H9 (cell line): ENCODE results near the gene SCYL3. TPM values are rescaled to one million over a fixed set of nuclear protein-coding genes. Genes with fewer than 3 reads are reported as not detected.

Experiments
- DNase-seq: peaks from one replicate; pipeline ENCODE4 v3.0.0-alpha.2; 2017
- H2AFZ ChIP-seq: one replicate; pipeline ENCODE4 v1.6.1; 2013; ENCODE audit warnings: mild to moderate bottlenecking, low read length, control low read depth, moderate library complexity
- H2AK5ac ChIP-seq: 2 replicates; pipeline ENCODE4 v1.6.1; 2013; ENCODE audit warnings: low read length, control low read depth, mixed read lengths; ENCODE audit not compliant: insufficient read length
- H2BK120ac ChIP-seq: one replicate; pipeline ENCODE4 v1.6.1; 2013; ENCODE audit warnings: low read depth, mild to moderate bottlenecking, low read length, control low read depth, inconsistent platforms; ENCODE audit not compliant: poor library complexity, severe bottlenecking
- H2BK12ac ChIP-seq: 2 replicates; pipeline ENCODE4 v1.6.1; 2013; ENCODE audit warnings: low read length, control low read depth, mixed read lengths, low read depth; ENCODE audit not compliant: insufficient read length
- H2BK15ac ChIP-seq: 2 replicates; pipeline ENCODE4 v1.6.1; 2013; ENCODE audit warnings: low read depth, low read length, control low read depth
- H2BK20ac ChIP-seq: one replicate; pipeline ENCODE4 v1.6.1; 2013; ENCODE audit warnings: low read depth, mild to moderate bottlenecking, low read length, control low read depth, inconsistent platforms; ENCODE audit not compliant: poor library complexity, severe bottlenecking
- H2BK5ac ChIP-seq: 2 replicates; pipeline ENCODE4 v1.6.1; 2013; ENCODE audit warnings: low read length, control low read depth, mixed read lengths; ENCODE audit not compliant: insufficient read length
- H3K14ac ChIP-seq: 2 replicates; pipeline ENCODE4 v1.6.1; 2013; ENCODE audit warnings: low read length, control low read depth; ENCODE audit not compliant: insufficient read depth
- H3K18ac ChIP-seq: 2 replicates; pipeline ENCODE4 v1.6.1; 2013; ENCODE audit warnings: low read depth, mild to moderate bottlenecking, mixed read lengths, low read length, control low read depth; ENCODE audit not compliant: insufficient read length
- H3K23ac ChIP-seq: 2 replicates; pipeline ENCODE4 v1.6.1; 2013; ENCODE audit warnings: low read length, control low read depth, mixed read lengths, low read depth; ENCODE audit not compliant: insufficient read length
- H3K23me2 ChIP-seq: 2 replicates; pipeline ENCODE4 v1.6.1; 2013; ENCODE audit warnings: low read depth, mild to moderate bottlenecking, mixed read lengths, low read length, control low read depth; ENCODE audit not compliant: insufficient read length, poor library complexity, severe bottlenecking
- H3K27ac ChIP-seq: 2 replicates; pipeline ENCODE4 v1.5.1; 2013; ENCODE audit warnings: low read length, control low read depth, mixed read lengths, low read depth; ENCODE audit not compliant: insufficient read length
- H3K27me3 ChIP-seq: 2 replicates; pipeline ENCODE4 v1.6.1; 2013; ENCODE audit warnings: low read length, control low read depth, inconsistent platforms; ENCODE audit not compliant: insufficient read depth
- H3K4ac ChIP-seq: 2 replicates; pipeline ENCODE4 v1.6.1; 2013; ENCODE audit warnings: low read depth, mild to moderate bottlenecking, control low read depth, inconsistent platforms, low read length, moderate library complexity
- H3K4me1 ChIP-seq: 2 replicates; pipeline ENCODE4 v1.6.1; 2013; ENCODE audit warnings: low read length, control low read depth, inconsistent platforms; ENCODE audit not compliant: insufficient read depth
- H3K4me2 ChIP-seq: 2 replicates; pipeline ENCODE4 v1.6.1; 2013; ENCODE audit warnings: low read length, control low read depth, mixed read lengths; ENCODE audit not compliant: insufficient read length, insufficient read depth
- H3K56ac ChIP-seq: 2 replicates; pipeline ENCODE4 v1.6.1; 2013; ENCODE audit warnings: low read depth, mild to moderate bottlenecking, mixed read lengths, low read length, control low read depth; ENCODE audit not compliant: insufficient read length
- H3K79me1 ChIP-seq: 2 replicates; pipeline ENCODE4 v1.6.1; 2013; ENCODE audit warnings: low read depth, mild to moderate bottlenecking, moderate library complexity, low read length, control low read depth, inconsistent platforms; ENCODE audit not compliant: insufficient read depth, poor library complexity, severe bottlenecking
- H3K79me2 ChIP-seq: 2 replicates; pipeline ENCODE4 v1.6.1; 2013; ENCODE audit warnings: low read length, control low read depth, inconsistent platforms; ENCODE audit not compliant: insufficient read depth
- H3K9ac ChIP-seq: 2 replicates; pipeline ENCODE4 v1.6.1; 2013; ENCODE audit warnings: low read length, control low read depth, mixed read lengths; ENCODE audit not compliant: insufficient read length; ENCODE audit errors: extremely low read depth
- H3K9me3 ChIP-seq: one replicate; pipeline ENCODE4 v1.6.1; 2013; ENCODE audit warnings: low read depth, low read length, inconsistent platforms; ENCODE audit not compliant: control insufficient read depth
- H3T11ph ChIP-seq: one replicate; pipeline ENCODE4 v1.6.1; 2013; ENCODE audit warnings: mild to moderate bottlenecking, low read length, control low read depth, inconsistent platforms
- H4K20me1 ChIP-seq: one replicate; pipeline ENCODE4 v1.6.1; 2013; ENCODE audit not compliant: control insufficient read depth, insufficient read length, insufficient read depth
- H4K5ac ChIP-seq: 2 replicates; pipeline ENCODE4 v1.6.1; 2013; ENCODE audit warnings: low read depth, mild to moderate bottlenecking, mixed read lengths, low read length, control low read depth; ENCODE audit not compliant: insufficient read length
- H4K8ac ChIP-seq: replicated peaks from 2 replicates; pipeline ENCODE4 v1.6.1; 2013; ENCODE audit warnings: low read length, control low read depth, mixed read lengths, low read depth; ENCODE audit not compliant: insufficient read length
- H4K91ac ChIP-seq: 2 replicates; pipeline ENCODE4 v1.6.1; 2013; ENCODE audit warnings: low read depth, mild to moderate bottlenecking, moderate library complexity, mixed read lengths, low read length, control low read depth; ENCODE audit not compliant: insufficient read length
- H3K27ac Mint-ChIP-seq, 3 experiments: 2 replicates in 2 of 3; 3 replicates in 1 of 3; pipeline ENCODE4 v1.8.0; 2020 to 2021; ENCODE audit warnings: mixed read lengths in 3 of 3, mild to moderate bottlenecking in 1 of 3, moderate library complexity in 1 of 3
- H3K27me3 Mint-ChIP-seq: 2 replicates; pipeline ENCODE4 v1.8.0; 2021; ENCODE audit warnings: low read depth, mild to moderate bottlenecking, moderate library complexity, mixed read lengths
- H3K36me3 Mint-ChIP-seq, 3 experiments: 2 replicates in 2 of 3; 3 replicates in 1 of 3; pipeline ENCODE4 v1.8.0; 2020 to 2021; ENCODE audit warnings: low read depth in 3 of 3, mixed read lengths in 3 of 3; ENCODE audit not compliant: insufficient read depth in 1 of 3
- H3K4me1 Mint-ChIP-seq, 2 experiments: 2 replicates each; pipeline ENCODE4 v1.8.0; 2020; ENCODE audit warnings: mixed read lengths in 2 of 2
- H3K4me3 Mint-ChIP-seq, 2 experiments: 2 replicates in 1 of 2; 3 replicates in 1 of 2; pipeline ENCODE4 v1.8.0; 2020 to 2021; ENCODE audit warnings: mild to moderate bottlenecking in 2 of 2, mixed read lengths in 2 of 2, moderate library complexity in 1 of 2
- H3K9me3 Mint-ChIP-seq, 2 experiments: 2 replicates in 1 of 2; 3 replicates in 1 of 2; pipeline ENCODE4 v1.8.0; 2020; ENCODE audit warnings: mild to moderate bottlenecking in 2 of 2, mixed read lengths in 2 of 2, moderate library complexity in 1 of 2
- CTCF ChIP-seq: fragments of 200-600 bp; sonication (generic); conservative IDR thresholded peaks from 3 replicates; pipeline ENCODE4 v1.8.0; 2021; ENCODE audit warnings: antibody characterized with exemption, mild to moderate bottlenecking
- WGBS: extraction: QIAGEN DNeasy Blood & Tissue Kit; methylation state at CpG from one replicate; pipeline ENCODE4 v1.1.7; 2013; ENCODE audit warnings: missing lambda C conversion rate, low lambda C conversion rate, mixed read lengths; ENCODE audit not compliant: insufficient read length; ENCODE audit errors: extremely low coverage; 5-methylcytosine and 5-hydroxymethylcytosine counted together
- total RNA-seq: library from RNA; stranded (reverse); gene quantifications from 2 replicates; pipeline ENCODE4 v1.2.1, GENCODE V29; 2021

SCYL3 gene
- total RNA-seq, 1 experiment from 2014 or later: 3.9 TPM

- no peaks in the 10 kb centered on the region for H3K79me1 ChIP-seq
- no peak overlapping the region for H3K27ac Mint-ChIP-seq
- H3K23ac ChIP-seq: no peak overlapping the region
- no peak overlapping the region for H3K56ac ChIP-seq
- no peak overlapping the region for H3K9ac ChIP-seq
- H2AK5ac ChIP-seq: no peak overlapping the region
- H2BK5ac ChIP-seq: no peak overlapping the region
- H3K27ac ChIP-seq: no peak overlapping the region
- H4K5ac ChIP-seq: no peak overlapping the region
- no peak for TF ChIP-seq CTCF
- H3K14ac ChIP-seq: no peak overlapping the region
- no peaks in the 10 kb centered on the region for H4K20me1 ChIP-seq
- no peak overlapping the region for H3K4me2 ChIP-seq
- no peaks in the 10 kb centered on the region for H3K23me2 ChIP-seq
- no peak overlapping the region for H2BK120ac ChIP-seq
- no peaks in the 10 kb centered on the region for H3K79me2 ChIP-seq
- H3K4me1 Mint-ChIP-seq: no peaks in the 10 kb centered on the region
- H2BK15ac ChIP-seq: no peak overlapping the region
- H3K4me1 ChIP-seq: no peaks in the 10 kb centered on the region
- no peaks in the 10 kb centered on the region for H3K9me3 ChIP-seq
- no peak overlapping the region for H3K4ac ChIP-seq
- H3K27me3 ChIP-seq: no peaks in the 10 kb centered on the region
- H4K8ac ChIP-seq: no peak overlapping the region
- H3K36me3 Mint-ChIP-seq: peaks cover 38 to 53% (median 47%) of the 10 kb centered on the region in 3 experiments
- WGBS: no CpG with 5 or more reads among the region's 1 CpG
- H3T11ph ChIP-seq: no peak overlapping the region
- H2BK20ac ChIP-seq: no peak overlapping the region
- H3K27me3 Mint-ChIP-seq: no peaks in the 10 kb centered on the region
- peaks cover 3 to 14% of the 10 kb centered on the region in 2 experiments; a peak in 4 of 5 replicates for H3K9me3 Mint-ChIP-seq
- no peak overlapping the region for H3K18ac ChIP-seq
- no peak overlapping the region for H4K91ac ChIP-seq
- no peak for DNase-seq
- H2BK12ac ChIP-seq: no peak overlapping the region
- no peak overlapping the region for H3K4me3 Mint-ChIP-seq
- no peak overlapping the region for H2AFZ ChIP-seq
These were observed 77.1 kb downstream of the SCYL3 start for GRCh38 chr1:169816617-169817016.
